Natural killer cell (primary cell): ENCODE measurements around the gene TLR9. TPM values are rescaled to one million over a fixed set of nuclear protein-coding genes. Genes with fewer than 3 reads are reported as not detected.

Experiments
- ATAC-seq, 3 donors: fragments of 150-1000 bp in 2 of 3; fragments of 200-7000 bp in 1 of 3; cut with Tn5 transposase; 1 replicate in 1 of 3; 2 replicates in 2 of 3; pipeline ENCODE4 v1.10.0; 2021; ENCODE audit warnings: mild to moderate bottlenecking in 2 of 3, moderate library complexity in 2 of 3
- DNase-seq, 2 donors: peaks; one replicate each; pipeline versions ENCODE4 v3.0.0 to v3.0.0-alpha.2; 2013 to 2021; ENCODE audit warnings: mixed read lengths in 1 of 2
- H3K27ac ChIP-seq: one replicate; pipeline ENCODE4 v1.5.1; 2013; ENCODE audit warnings: mild to moderate bottlenecking, low read length
- H3K27me3 ChIP-seq: one replicate; pipeline ENCODE4 v1.6.1; 2013; ENCODE audit warnings: low read length; ENCODE audit not compliant: control insufficient read depth, insufficient read depth
- H3K36me3 ChIP-seq: one replicate; pipeline ENCODE4 v1.6.1; 2013; ENCODE audit warnings: low read length; ENCODE audit not compliant: control insufficient read depth, insufficient read depth
- H3K4me1 ChIP-seq: one replicate; pipeline ENCODE4 v1.6.1; 2013; ENCODE audit warnings: low read length; ENCODE audit not compliant: control insufficient read depth, insufficient read depth
- H3K4me3 ChIP-seq: one replicate; pipeline ENCODE4 v1.5.1; 2013; ENCODE audit warnings: low read length
- H3K9me3 ChIP-seq: one replicate; pipeline ENCODE4 v1.6.1; 2013; ENCODE audit warnings: low read length; ENCODE audit not compliant: control insufficient read depth, insufficient read depth
- H3K27ac Mint-ChIP-seq, 2 donors: one replicate each; pipeline ENCODE4 v1.8.0; 2022; ENCODE audit warnings: mild to moderate bottlenecking in 2 of 2, mixed read lengths in 2 of 2, moderate library complexity in 1 of 2
- H3K27me3 Mint-ChIP-seq, 2 donors: one replicate each; pipeline ENCODE4 v1.8.0; 2022; ENCODE audit warnings: low read depth in 2 of 2, mixed read lengths in 2 of 2
- H3K36me3 Mint-ChIP-seq: one replicate; pipeline ENCODE4 v1.8.0; 2022; ENCODE audit warnings: mixed read lengths
- H3K4me1 Mint-ChIP-seq, 2 donors: one replicate each; pipeline ENCODE4 v1.8.0; 2022; ENCODE audit warnings: mixed read lengths in 2 of 2
- H3K4me3 Mint-ChIP-seq: one replicate; pipeline ENCODE4 v1.8.0; 2022; ENCODE audit warnings: mild to moderate bottlenecking, moderate library complexity, mixed read lengths
- H3K9me3 Mint-ChIP-seq, 2 donors: one replicate each; pipeline ENCODE4 v1.8.0; 2022; ENCODE audit warnings: mixed read lengths in 2 of 2
- WGBS: methylation state at CpG from one replicate; pipeline ENCODE4 v1.1.7; 2013; ENCODE audit warnings: missing lambda C conversion rate; ENCODE audit not compliant: insufficient coverage; 5-methylcytosine and 5-hydroxymethylcytosine counted together
- intact Hi-C: fragments of 100-400 bp; cut with micrococcal nuclease; formaldehyde crosslinking; loops from one replicate; pipeline ENCODE4 v1.14.2; 2022
- total RNA-seq, 4 donors: library from RNA; stranded (reverse); fragments of 120-200 nt in 1 of 4; gene quantifications; one replicate each; pipeline versions ENCODE4 v1.2.3 to v1.2.4, GENCODE V29; 2013 to 2022
- TF ChIP-seq, protein P1 (sequence below): fragments of 200-600 bp; IDR thresholded peaks from one replicate; pipeline ENCODE4 v1.8.0; 2022; ENCODE audit warnings: antibody characterized with exemption

Gene TLR9
- total RNA-seq, 3 donors from 2014 or later (not counting 1 experiment from before 2014, with no cell fraction given): 0.20 to 0.21 TPM; not detected in 1

DNA sequence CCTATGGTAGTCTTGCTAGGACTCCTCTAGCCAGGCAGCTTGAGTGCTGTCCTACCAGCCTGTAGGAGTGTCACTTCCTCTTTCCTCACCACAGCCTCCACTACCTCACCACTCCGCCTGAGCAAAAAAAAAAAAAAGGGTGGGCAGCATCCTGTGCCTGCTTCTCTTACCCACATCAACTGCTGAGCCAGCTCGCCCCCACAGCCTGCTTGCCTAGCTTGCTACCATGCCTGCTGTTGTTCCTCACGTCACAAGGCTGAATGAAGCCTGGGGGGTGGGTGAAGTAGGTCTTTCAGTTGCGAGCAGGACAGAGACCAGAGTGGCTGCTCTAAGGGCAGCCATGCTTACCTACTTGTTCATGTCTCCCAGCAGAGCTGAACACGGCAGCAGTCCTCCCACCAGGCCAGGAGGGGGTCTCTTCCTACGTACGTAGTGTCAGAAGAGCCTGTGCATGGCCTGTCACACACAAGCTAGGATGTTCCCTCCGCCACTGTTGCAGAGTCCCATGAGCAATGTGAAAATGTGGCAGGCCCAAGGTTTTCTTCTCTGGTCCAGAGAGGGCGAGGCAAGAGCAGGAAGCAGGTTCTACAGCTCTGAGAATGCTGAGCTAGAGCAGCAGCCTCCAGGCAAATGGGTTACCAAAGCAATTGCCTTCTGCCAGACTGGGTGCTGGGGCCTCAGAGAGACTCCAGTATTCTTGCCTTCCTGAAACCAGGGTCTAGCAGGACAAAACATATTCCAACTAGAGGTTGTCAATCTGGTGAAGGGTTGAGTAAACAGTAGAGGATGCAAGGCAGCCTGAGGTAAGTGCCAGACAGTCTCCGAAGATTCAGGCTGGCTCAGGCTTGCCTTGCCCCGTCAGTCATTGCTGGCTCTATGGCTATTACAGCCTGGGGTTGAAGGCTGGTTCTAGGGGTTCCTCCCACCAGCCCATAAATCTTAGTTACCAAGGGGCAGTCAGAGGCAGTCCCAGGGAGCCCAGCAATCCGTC is 28.2 kb upstream of the TLR9 start:
- 14% methylated on average over 11 of the region's 12 CpGs for WGBS
- peaks cover 59% of the 10 kb centered on the region for H3K4me1 ChIP-seq
- H3K9me3 ChIP-seq: no peaks in the 10 kb centered on the region
- no peaks in the 10 kb centered on the region for H3K9me3 Mint-ChIP-seq
- peaks cover 64 to 72% of the 10 kb centered on the region in 2 donors for H3K4me1 Mint-ChIP-seq
- H3K36me3 Mint-ChIP-seq: peaks cover 25% of the 10 kb centered on the region
- H3K36me3 ChIP-seq: peaks cover 61% of the 10 kb centered on the region
- H3K27ac ChIP-seq: peak overlapping the region; percentile 92
- H3K27me3 ChIP-seq: no peaks in the 10 kb centered on the region
- DNase-seq: peak; percentile 61 to 93
- ATAC-seq: peak; percentile 85 to 94 (median 89)
- H3K27ac Mint-ChIP-seq: peak overlapping the region; percentile 94 to 95
- peak overlapping the region; percentile 10 for H3K4me3 ChIP-seq
- no peaks in the 10 kb centered on the region for H3K27me3 Mint-ChIP-seq
- TF ChIP-seq, protein P1, sequence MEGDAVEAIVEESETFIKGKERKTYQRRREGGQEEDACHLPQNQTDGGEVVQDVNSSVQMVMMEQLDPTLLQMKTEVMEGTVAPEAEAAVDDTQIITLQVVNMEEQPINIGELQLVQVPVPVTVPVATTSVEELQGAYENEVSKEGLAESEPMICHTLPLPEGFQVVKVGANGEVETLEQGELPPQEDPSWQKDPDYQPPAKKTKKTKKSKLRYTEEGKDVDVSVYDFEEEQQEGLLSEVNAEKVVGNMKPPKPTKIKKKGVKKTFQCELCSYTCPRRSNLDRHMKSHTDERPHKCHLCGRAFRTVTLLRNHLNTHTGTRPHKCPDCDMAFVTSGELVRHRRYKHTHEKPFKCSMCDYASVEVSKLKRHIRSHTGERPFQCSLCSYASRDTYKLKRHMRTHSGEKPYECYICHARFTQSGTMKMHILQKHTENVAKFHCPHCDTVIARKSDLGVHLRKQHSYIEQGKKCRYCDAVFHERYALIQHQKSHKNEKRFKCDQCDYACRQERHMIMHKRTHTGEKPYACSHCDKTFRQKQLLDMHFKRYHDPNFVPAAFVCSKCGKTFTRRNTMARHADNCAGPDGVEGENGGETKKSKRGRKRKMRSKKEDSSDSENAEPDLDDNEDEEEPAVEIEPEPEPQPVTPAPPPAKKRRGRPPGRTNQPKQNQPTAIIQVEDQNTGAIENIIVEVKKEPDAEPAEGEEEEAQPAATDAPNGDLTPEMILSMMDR: no peak
- intact Hi-C loops: loop anchor here (2.0 kb wide), 3 partner anchors 15 to 25 kb away; partner anchors contain the start of genes TWF2 and WDR82
- peak overlapping the region; percentile 93 for H3K4me3 Mint-ChIP-seq

GRCh38 chr3:52250122-52250521 is 24.7 kb upstream of the TLR9 start:
- no peaks in the 10 kb centered on the region for H3K27me3 Mint-ChIP-seq
- H3K9me3 ChIP-seq: no peaks in the 10 kb centered on the region
- TF ChIP-seq, protein P1: no peak
- peaks cover 74% of the 10 kb centered on the region for H3K4me1 ChIP-seq
- H3K4me3 ChIP-seq: no peak overlapping the region
- peaks cover 37% of the 10 kb centered on the region for H3K36me3 ChIP-seq
- intact Hi-C loops: no loop called here
- WGBS: 86% methylated on average over 1 of the region's 1 CpG
- DNase-seq: peak in 1 of 2 donors; percentile 7
- peak overlapping the region; percentile 32 for H3K4me3 Mint-ChIP-seq
- peak overlapping the region; percentile 91 to 92 for H3K27ac Mint-ChIP-seq
- H3K9me3 Mint-ChIP-seq: no peaks in the 10 kb centered on the region
- H3K27ac ChIP-seq: peak overlapping the region; percentile 29
- ATAC-seq: no peak
- H3K36me3 Mint-ChIP-seq: peaks cover 8% of the 10 kb centered on the region
- no peaks in the 10 kb centered on the region for H3K27me3 ChIP-seq
- peaks cover 67 to 76% of the 10 kb centered on the region in 2 donors for H3K4me1 Mint-ChIP-seq

GRCh38 chr3:52249683-52250082 is 24.2 kb upstream of the TLR9 start:
- intact Hi-C loops: no loop called here
- H3K9me3 Mint-ChIP-seq: no peaks in the 10 kb centered on the region
- DNase-seq (no peak), ATAC-seq (no peak)
- peaks cover 8% of the 10 kb centered on the region for H3K36me3 Mint-ChIP-seq
- no peak overlapping the region for H3K4me3 Mint-ChIP-seq
- WGBS: 94% methylated on average over 6 of the region's 6 CpGs
- Histone ChIP-seq H3K4me1 (peaks cover 74% of the 10 kb centered on the region), H3K27ac (no peak overlapping the region), H3K27me3 (no peaks in the 10 kb centered on the region), H3K36me3 (peaks cover 36% of the 10 kb centered on the region), H3K4me3 (no peak overlapping the region), H3K9me3 (no peaks in the 10 kb centered on the region)
- TF ChIP-seq, protein P1: no peak
- H3K27me3 Mint-ChIP-seq: no peaks in the 10 kb centered on the region
- H3K4me1 Mint-ChIP-seq: peaks cover 71 to 80% of the 10 kb centered on the region in 2 donors
- H3K27ac Mint-ChIP-seq: peak overlapping the region; percentile 91 to 92
